Endometrial microvascular endothelial cells (primary cell): Measurements from ENCODE around the gene EME2. TPM values are rescaled to one million over a fixed set of nuclear protein-coding genes. Genes with fewer than 3 reads are reported as not detected.
"Not testable (repeated sequence)": the region's sequence is repeated elsewhere in the genome, so short reads cannot be mapped to it uniquely, and the experiment has no call there.

Source experiments
- in situ Hi-C: cut with HindIII; loops from 2 replicates; pipeline ENCODE4 v1.10.0; 2017; ENCODE audit warnings: low sequenced_read_pairs, low pct_unique_long_range_greater_than_20kb; ENCODE audit errors: inconsistent ontology term
- total RNA-seq: library from RNA; depleted of rRNA; stranded (reverse); fragments of >200 nt; gene quantifications from one replicate; pipeline ENCODE4 v1.2.3, GENCODE V29; 2015; ENCODE audit errors: inconsistent ontology term

Gene EME2
- total RNA-seq, 1 donor from 2014 or later: 3.5 TPM

- in situ Hi-C loops: no loop called here
Measured at GRCh38 chr16:1786242-1787055, 13.8 kb downstream of the EME2 start.

- in situ Hi-C loops: no loop called here
Measured at GRCh38 chr16:1787056-1787321, 14.4 kb downstream of the EME2 start.

- in situ Hi-C loops: no loop called here
Measured at GRCh38 chr16:1787322-1788094, 14.9 kb downstream of the EME2 start.

- in situ Hi-C loops: no loop called here
Measured at GRCh38 chr16:1788095-1788707, 15.6 kb downstream of the EME2 start.

- in situ Hi-C loops: no loop called here
Measured at GRCh38 chr16:1788708-1789100, 16.1 kb downstream of the EME2 start.

GRCh38 chr16:1789643-1790045, 17.0 kb downstream of the EME2 start:
- in situ Hi-C loops: no loop called here

- in situ Hi-C loops: no loop called here
Measured at GRCh38 chr16:1790261-1790610, 17.6 kb downstream of the EME2 start.

GRCh38 chr16:1790611-1791255, 18.1 kb downstream of the EME2 start:
- in situ Hi-C loops: no loop called here

- in situ Hi-C loops: no loop called here
Measured at GRCh38 chr16:1791256-1791942, 18.8 kb downstream of the EME2 start.

GRCh38 chr16:1791943-1792812, 19.6 kb downstream of the EME2 start:
- in situ Hi-C loops: no loop called here

- in situ Hi-C loops: no loop called here
Measured at GRCh38 chr16:1792836-1793577, 20.4 kb downstream of the EME2 start.

GRCh38 chr16:1793578-1794220, 21.1 kb downstream of the EME2 start, which contains the start of gene IGFALS:
Gene IGFALS (minus strand): TSS chr16:1793705. CDS start chr16:1793652, 53 bp downstream.
- in situ Hi-C loops: no loop called here

GRCh38 chr16:1794221-1794871, 21.7 kb downstream of the EME2 start:
- in situ Hi-C loops: no loop called here

GRCh38 chr16:1794908-1795666, 22.5 kb downstream of the EME2 start:
- in situ Hi-C loops: no loop called here

- in situ Hi-C loops: not testable (repeated sequence)
Measured at GRCh38 chr16:1799263-1799662, 26.7 kb downstream of the EME2 start.

- in situ Hi-C loops: no loop called here
Measured at GRCh38 chr16:1800701-1801100, 28.1 kb downstream of the EME2 start.
